Islet of Langerhans (tissue), 1 donor: ENCODE measurements around the gene DBN1.

ENCODE experiments used
- FAIRE-seq: peaks from one replicate; lab custom pipeline; 2011; peaks lifted over from hg19 to GRCh38; lab: Jason Lieb, UNC

DBN1 gene

GRCh38 chr5:177455661-177456590 is 17.5 kb downstream of the DBN1 start:
- no peak for FAIRE-seq

GRCh38 chr5:177455036-177455660 is 18.3 kb downstream of the DBN1 start:
- no peak for FAIRE-seq

GRCh38 chr5:177454397-177455035 is 18.9 kb downstream of the DBN1 start:
- FAIRE-seq, result no peak

GRCh38 chr5:177453852-177454396 is 19.5 kb downstream of the DBN1 start:
- no peak for FAIRE-seq

- FAIRE-seq, result no peak
These were observed 20.5 kb downstream of the DBN1 start for GRCh38 chr5:177452688-177453638.

GRCh38 chr5:177450667-177451424 is 22.6 kb downstream of the DBN1 start:
- FAIRE-seq, result no peak

- no peak for FAIRE-seq
These were observed 24.0 kb downstream of the DBN1 start for GRCh38 chr5:177449140-177450061.

- no peak for FAIRE-seq
These were observed 25.0 kb downstream of the DBN1 start for GRCh38 chr5:177448244-177448950.

- FAIRE-seq, result no peak
These were observed 25.7 kb downstream of the DBN1 start for GRCh38 chr5:177447611-177448243.

GRCh38 chr5:177447066-177447610 is 26.3 kb downstream of the DBN1 start:
- FAIRE-seq, result no peak

GRCh38 chr5:177446200-177447065 is 27.0 kb downstream of the DBN1 start, which contains the start of gene PRR7:
Gene PRR7, plus strand, starts transcription at chr5:177446814. Its CDS starts 8,254 bp downstream, at chr5:177455068.
- no peak for FAIRE-seq

GRCh38 chr5:177445917-177446199 is 27.6 kb downstream of the DBN1 start:
- FAIRE-seq, result no peak

GRCh38 chr5:177445052-177445916 is 28.1 kb downstream of the DBN1 start:
- FAIRE-seq, result no peak

GRCh38 chr5:177444106-177445051 is 29.1 kb downstream of the DBN1 start:
- no peak for FAIRE-seq
